ENCODE measurements around the gene FBXL7.

The FBXL7 gene

DNA sequence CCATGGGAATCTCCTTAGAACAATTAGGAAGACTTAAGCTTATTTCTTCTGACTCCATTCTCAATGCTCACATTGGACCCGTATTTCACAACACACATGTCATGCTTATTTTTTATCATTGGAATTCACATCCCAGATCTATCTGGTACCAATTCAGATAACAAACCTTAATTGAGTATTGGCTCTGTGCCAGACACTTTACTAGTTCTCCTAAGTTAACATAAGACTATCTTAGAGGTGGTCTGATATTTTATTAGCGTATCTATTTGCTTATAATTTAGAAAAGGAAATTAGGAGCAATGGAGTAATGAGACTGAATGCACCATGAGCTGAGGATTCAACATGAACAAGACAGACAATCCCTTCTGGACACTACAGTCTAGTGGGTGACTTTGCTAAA lies 45.1 kb downstream of the FBXL7 start:
- no peak for DNase-seq

DNA sequence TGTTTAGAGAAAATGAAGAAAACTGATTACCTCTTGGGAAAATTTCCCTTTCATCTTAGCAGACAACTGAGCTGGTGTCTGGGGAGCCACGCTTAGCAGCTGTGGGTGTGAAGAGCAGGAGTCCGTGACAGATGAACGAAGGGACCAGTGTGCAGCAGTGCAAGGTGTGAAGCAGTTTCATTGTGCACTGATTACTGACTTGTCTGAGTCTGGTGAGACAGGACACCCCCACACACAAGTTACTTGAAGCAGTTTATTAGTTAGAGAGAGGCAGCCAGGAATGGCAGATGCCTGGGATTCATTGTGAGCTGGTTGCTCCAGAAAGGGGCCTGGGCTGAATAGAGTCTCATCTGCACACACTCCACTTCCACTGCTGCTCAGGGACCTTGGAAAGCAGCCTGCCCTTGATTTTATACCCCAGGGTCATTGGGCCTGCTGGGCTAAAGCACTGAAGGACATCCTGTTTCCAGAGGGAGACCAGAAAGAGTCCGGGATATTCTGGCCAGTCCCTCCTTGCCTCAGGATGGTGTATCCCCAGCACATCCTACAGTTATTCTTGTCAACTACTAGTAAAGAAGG lies 47.4 kb downstream of the FBXL7 start:
- no peak for DNase-seq

DNA sequence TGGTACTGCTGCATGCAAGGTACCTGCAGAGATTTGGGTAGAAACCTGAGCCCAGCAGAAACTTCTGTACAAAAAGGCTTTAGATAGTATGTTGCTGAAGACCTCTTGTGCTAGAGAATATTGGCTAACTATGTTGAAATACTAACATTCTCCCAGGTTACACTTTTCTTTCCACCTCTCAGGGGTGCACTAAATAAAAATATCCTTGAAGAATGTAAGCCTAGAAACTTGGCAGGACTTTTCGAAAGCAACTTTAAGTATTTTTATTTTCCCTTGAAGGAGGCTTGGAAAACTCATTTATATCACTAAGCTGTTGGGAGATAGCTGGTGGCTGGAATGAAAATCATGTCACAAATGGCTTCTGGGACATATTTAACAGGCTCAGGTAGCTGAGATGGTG lies 50.0 kb downstream of the FBXL7 start:
- no peak for DNase-seq

DNA sequence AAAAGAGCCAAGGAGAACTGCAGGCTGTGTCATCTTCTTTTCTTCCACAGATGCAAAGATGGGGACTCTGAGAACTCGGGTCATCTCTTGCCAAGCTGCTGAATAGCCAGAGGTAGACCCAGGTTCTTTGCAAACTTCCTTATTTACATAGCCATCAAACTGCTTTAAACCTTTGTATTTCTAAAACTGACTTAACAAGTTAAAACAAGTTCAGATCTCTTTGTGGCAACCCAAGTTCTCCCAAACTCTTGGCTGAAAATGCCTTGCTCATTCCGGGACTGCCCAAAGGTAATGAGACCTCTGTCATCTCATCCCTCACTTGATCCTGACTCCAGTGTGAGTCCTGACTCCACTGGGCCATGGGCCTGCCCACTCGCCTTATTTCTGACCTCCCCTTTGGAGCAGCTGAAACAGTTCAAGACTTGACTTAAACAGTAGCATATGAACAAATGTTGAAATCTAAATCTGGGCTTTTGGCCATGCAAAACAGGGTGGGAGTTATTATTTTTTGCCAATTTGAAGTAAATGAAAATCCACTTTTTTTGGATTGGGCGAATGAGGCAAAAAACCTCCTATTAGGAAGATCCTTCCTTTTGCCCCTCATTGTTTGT lies 50.6 kb downstream of the FBXL7 start:
- no peak for DNase-seq

DNA sequence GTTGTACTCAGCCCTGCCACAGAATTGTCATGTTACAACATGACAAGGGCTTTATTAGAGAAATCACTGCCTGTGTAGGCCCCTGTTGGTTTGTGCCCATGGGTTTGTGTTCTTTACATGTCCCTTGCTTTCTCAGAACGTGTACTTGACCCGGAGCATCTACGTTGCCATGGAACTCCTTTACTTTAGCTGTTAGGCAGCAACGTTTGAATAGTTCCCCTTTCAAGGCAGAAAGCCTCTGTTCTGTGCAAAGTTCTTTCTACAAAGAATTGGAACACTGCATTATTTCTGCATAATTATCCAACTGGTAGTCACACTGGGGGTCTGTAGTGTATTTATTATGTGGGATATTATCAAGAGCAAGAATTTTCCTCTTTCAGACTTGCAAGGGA lies 51.1 kb downstream of the FBXL7 start:
- no peak for DNase-seq

DNA sequence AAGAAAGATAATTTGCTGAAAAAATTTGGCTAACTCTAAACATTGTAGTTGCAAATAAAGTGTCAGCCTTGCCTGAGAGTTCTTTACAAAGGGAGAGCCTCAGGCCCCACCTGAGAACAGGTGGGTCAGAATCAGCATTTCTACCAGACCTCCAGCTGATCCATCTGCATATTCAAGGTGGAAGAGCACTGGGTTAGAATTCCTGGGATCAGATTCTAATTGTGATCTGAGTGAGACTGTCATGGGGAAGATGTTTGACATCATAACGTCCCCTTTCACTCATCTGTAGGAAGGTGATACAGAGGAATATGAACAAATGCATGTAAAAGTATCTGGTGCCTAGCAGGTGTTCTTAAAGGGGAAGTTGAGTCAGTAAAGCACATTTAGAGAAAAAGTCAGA lies 54.6 kb downstream of the FBXL7 start:
- DNase-seq = no peak

DNA sequence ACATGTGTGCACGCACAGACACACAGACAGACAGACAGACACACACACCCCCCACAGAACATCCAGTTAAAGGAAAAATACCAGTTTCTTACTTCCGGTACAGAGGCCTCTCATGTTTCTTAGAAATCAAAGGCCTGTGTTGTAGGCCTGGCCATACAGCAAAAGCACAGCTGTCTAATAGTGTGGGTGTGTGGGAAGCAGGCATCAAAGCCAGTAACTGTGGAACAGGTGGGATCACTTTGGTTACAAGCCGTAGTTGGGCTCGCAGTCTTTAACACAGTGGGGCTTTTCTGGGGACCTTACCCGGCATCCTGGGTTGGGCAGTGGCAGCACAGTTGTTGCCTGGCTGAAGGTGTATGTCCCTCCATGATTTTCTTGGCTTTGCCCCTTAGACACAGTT lies 55.2 kb downstream of the FBXL7 start:
- DNase-seq = no peak

DNA sequence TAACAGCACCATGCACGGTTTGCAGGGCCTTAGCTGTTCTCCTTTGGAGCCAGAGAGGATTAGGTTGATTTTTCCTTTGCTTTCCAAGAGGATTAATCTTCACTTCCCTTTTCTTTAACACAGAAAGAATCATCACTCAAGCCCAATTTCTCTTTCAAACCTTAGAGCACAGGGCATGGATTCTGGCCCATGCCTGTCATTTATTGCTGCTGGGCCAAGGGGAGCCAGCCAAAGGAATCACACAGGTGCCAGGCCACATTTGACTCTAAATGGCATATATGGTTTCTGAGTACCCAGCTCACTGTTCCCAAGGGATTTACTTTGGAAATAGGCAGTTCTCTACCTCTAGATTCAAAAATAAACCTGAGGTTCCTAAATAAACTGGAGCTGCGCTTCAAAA lies 58.3 kb downstream of the FBXL7 start:
- DNase-seq = no peak

DNA sequence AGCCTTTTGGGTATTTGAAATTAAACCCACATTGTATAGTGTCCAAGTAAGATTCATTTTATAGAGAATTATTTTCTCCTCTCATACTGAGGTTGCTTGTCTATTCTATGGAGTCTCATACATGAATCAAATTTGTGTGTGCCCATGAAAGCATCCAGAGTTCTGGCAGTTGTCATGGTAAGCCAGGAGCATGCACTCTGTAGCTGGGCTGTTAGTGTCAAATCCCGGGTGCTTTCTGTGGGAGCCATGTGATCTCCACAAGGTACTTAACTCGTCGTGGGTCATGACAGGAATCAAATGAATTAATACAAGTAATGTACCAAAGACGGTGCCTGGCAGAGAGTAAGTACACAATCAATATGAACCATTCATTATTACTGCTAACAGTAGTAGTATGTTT lies 58.7 kb downstream of the FBXL7 start:
- DNase-seq = no peak

DNA sequence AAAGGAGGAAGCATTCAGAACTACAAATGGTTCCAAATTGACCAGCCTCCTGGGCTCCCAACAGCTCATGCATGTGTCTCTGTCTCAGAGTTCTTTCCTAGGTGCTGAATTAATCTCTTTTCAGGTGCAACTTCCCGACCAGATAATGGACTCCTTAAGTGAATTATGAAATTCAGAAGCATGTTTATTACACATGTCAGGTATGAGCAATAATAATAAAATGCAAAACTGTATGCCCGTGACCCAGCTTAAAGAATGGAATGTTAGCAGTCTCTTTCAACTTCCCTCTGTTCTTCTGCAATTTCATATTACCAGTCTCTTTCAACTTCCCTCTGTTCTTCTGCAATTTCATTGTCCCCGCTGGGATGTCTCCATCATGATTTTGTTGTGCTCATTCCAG lies 60.4 kb downstream of the FBXL7 start:
- DNase-seq = no peak

DNA sequence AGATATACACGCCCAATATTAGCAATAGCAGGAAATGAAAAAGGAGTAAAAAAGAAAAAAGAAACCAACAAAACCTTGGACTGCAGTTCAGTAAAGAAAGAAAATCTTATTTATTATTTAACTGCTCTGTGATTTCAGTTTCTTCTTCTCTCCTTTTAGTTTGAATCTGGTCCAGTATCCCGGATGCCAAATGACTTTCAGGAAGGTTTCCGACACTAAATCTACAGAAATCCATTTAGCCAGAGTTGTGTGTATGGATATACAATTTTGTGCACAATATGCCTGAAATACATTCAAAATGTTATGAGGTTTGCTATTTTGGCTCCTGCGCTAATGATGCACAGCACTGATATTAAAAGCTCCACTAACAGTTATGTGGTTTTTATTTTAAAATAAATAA lies 64.5 kb downstream of the FBXL7 start:
- no peak for DNase-seq

DNA sequence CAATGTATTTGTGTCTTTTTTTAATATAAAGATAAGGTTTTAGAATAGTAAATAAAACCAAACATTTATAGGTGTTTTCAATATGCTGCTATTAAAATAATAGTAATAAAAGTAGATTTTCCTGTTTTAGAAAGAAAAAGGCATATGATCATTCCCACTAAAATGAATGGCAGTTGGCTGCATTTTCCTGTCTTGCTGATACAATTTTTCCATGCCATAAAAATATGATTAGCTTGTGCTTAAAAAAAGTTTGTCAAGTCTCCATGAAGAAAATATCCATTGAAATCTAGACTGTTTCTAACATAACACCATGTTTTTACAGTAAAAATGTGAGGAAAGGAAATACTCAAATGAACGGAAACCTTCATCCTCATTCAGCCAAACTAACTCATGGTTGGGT lies 65.0 kb downstream of the FBXL7 start:
- no peak for DNase-seq

DNA sequence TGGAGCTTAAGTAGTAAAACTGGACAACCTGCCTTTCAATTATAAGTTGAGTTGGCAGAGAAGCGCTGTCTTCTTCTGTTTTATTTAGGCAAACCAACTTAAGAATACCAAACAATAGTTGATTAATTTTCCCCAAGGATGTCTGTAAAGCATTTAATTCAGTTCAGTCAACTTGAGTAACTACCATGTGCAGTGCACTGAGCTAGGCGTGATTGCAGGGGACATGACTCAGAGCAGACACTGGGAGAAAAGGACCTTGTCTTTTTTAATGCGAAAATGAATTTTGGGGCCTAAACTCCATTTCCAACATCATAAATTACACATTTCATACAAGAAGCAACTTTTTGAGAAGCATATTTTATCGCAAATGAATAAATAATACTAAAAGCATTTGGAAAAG lies 66.3 kb downstream of the FBXL7 start:
- DNase-seq = no peak

DNA sequence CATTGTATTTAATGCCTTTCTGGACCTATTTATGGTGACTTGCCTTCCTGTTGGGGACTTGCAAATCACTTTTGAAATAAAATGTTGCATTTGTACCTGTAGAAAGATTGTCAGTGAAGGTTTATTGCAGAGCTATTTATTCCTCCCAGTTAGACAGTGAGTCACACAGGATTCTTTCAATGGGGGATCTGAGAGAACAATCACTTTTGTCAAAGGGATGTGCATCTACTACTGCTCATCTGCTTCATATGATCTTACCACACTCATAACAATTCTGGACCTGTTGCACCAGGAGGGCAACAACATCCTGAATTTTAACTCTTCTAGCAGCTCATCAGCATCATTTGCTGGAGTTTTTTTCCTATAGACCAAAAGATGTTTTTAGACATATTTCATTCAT lies 66.8 kb downstream of the FBXL7 start:
- DNase-seq = no peak

DNA sequence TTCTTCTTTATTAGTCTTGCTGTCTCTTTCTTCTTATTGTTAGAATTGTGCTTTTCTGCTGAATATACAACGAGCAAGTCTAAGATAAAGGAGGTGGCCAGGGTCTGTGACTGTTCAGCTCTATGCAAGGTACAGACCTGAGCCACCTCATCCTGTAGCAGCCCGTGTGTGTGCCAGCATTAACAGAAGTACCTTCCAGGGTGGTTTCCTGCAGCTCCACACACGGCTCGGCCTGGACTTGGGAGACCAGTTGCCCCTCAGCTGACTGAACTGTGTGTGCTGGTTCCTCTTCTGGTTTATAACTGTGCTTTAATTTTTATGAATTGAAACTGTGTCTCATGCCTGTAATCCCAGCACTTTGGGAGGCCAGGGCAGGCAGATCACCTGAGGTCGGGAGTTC lies 70.5 kb downstream of the FBXL7 start:
- no peak for DNase-seq

DNA sequence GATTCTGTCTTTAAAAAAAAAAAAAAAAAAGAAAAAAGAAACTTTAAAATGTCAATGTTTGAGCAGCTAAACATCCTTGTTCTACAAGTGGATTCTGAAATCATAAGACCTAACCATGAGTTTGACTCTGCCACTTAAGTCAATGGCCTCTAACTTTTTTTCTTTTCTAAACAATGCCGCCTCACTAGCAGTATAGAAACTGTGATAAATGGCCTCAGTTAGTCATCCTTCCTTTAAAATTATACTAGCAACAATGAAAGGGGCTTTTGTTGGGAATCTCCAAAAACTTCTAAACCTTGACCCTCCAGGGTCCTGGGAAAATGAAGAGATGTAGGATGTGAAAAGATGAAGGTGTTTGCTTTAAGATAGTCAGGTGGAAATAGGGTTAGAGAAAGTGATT lies 71.1 kb downstream of the FBXL7 start:
- no peak for DNase-seq

DNA sequence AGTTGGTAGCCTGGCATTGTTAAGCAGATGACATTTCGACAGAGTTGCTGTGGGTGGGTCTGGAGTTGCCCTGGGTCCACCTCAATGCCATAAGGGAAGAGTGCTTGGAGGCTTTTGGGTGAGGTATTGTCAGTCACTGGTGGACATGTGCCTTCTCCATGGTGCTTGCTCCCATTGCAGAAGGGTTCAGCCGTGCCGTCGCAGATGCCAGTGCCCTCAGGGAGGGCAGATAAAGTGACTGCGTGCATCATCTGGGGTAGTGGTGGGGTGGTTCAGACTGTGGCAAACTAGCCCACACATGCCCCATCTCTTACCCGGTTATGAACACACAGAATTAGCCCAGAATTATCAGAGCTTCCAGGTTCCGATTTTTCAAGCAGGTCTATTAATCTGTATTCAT lies 71.6 kb downstream of the FBXL7 start:
- no peak for DNase-seq

DNA sequence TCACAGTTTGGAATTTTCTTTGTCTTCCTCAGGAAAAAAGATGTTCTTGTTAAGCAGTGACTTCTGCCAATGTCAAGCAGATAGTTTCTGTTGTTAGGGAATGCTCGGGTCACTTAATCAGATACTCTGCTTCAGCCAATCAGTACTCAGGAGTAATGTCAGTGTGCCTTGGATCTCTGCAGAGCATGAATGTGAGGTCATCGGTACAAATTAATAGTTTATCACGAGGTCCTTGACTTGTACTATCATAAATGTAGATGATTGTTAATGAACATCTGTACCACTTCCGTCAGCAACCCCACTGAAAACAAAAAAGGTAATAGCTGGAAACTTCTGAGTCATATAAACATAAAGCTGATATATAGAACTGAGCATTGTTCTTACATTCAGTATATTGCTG lies 73.6 kb downstream of the FBXL7 start:
- no peak for DNase-seq

DNA sequence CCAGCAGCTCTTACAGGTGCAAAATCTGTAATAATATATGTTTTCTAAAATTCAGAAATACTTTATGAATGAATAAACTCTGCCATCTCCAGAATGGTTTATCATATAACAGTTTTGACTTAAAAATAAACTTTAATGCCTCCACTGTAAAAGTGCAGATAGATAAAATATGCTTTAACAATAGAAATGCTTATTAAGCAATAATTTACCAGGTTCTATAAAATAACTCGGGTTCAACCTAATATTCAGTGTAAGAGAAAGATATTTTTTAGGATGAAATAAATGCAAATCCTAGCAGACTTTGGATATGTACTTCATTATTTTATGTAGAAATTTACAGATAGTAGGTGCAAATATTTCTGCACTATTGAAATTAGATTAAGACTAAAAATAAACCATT lies 74.1 kb downstream of the FBXL7 start:
- DNase-seq = no peak

DNA sequence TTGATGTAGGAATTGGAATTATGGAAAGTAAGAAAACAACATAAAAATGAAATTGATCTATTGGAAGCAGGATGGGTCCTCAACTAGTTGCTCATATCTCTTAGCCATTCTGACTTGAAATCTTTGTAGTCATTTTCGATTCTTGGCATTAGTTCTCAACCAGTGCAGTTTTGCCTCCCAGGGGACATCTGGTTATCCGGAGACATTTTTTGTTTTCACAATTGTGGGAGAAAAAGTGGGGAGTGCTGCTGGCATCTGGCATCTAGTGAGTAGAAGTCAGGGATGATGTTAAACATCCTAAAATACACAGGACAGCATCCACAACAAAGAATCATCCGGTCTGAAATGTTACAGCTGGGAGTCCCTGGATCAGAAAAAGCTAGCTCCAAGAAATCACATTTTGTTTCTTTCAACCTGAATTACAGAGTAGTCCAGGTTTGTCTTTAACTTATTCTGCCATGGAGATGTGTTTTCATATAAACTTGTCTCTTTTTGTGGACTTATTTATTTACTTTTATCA lies 74.9 kb downstream of the FBXL7 start:
- no peak for DNase-seq

DNA sequence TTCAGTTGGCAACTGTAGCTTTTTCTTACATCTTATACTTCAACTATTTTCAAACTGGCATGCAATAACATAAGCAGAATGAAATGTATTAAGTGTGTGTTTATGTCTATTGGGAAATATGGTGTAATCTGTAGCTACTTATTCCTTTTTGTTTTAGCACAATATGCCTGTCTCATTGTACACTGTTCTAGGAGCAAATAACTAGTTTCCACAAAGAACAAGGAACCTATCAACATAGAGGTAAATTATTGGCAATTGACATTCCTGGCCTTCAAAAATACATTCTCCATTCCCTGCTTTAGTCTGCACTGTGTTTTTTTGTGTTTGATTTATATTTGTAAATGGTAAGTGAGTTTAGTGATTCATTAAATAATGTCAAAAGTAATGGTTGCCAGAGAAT lies 75.7 kb downstream of the FBXL7 start:
- no peak for DNase-seq

DNA sequence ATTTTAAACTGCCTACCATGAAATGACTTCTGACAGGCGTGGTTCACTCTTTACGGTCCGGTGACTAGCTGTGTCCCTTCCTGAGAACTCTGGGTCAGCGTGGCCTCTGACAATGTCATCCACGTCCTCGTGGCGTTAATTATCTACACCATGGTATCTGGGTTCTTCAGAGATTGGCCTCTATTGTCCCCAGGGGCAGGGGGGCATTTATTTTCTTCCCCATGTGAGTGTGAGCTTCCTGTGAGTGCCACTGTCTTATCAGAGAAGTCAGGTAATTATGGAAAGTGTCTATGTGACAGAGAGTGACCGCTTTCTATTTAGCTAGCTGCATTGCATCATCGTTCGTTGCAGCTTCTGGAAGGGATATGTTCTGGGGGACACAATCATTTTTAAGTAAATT lies 77.2 kb downstream of the FBXL7 start:
- DNase-seq = no peak

DNA sequence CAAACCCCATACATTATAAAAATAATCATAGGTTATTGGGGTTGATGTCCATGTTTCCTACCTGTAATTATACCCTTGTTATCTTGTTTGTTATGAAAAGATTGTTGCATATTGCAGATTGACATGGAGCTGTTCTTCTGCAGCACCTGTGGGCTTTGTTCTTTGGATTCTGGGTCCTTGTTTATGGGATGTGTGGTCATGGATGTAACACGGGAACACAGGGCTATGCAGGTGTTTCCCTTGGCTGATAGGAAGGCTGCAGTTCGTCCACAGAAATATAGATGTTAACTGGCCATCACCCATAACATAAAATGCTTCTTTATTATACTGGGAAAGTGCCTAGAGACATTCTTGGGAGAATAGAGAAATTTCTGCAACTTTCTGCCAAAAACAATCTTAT lies 77.9 kb downstream of the FBXL7 start:
- DNase-seq = no peak

DNA sequence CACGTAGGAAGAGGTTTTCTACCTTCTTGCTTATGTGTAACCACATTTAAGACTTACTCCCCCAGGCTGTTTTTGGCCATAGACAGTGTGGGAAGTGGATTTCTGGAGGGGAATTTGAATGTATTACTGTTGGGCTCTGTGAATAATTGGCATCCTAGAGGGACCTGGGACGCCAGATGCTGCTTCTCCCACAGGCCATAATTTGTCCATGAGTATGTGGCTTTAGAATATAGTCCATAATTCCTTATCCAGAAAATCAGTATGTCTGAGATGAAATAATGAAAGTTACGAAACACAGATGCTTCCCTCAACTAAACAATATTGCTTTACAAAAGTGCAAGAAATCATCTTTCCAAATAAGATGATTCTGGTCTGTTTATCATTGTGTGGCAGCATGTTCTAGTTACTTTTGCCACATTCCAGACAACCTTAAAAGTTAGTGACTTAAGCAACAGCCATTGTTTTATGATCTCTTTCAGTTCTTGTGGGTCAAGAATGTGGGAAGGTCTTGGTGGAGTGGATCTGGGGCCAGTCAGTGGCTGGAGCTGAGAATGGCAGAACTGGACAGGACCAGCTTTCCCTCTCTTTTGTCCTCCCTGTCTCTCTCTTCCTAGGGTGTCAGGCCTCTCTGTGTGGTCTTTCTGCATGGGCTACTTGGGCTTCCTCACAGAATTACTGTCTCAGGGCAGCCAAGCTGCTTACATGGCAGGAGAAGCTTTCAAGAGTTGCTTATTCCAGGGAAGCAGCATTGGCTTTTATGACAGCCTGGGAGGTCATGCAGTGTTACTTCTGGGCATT lies 79.4 kb downstream of the FBXL7 start:
- DNase-seq = no peak

DNA sequence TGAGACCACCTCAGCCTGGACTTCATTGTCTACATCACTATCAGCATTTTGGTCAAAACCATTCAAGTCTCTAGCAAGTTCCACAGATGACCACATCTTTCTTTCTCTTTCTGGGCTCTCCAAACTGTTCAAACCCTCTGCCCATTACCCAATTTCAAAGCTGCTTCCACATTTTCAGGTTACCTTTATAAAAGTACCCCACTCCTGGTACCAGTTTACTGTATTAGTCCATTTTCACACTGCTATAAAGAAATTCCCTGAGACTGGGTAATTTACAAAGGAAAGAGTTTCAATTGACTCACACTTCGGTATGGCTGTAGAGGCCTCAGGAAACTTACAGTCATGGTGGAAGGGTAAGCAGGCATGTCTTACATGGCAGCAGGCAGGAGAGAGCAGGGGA lies 84.5 kb downstream of the FBXL7 start:
- no peak for DNase-seq

Measured in NCI-H1092 (cell line).